ENCODE results near the gene MLLT6. TPM values are rescaled to one million over a fixed set of nuclear protein-coding genes. Genes with fewer than 3 reads are reported as not detected.

The MLLT6 gene
- total RNA-seq, 1 donor from 2014 or later: 213 TPM

GRCh38 chr17:38773258-38773657 is 68.2 kb downstream of the MLLT6 start:
- H3K36me3 Mint-ChIP-seq (ENCODE audit: low read depth): peaks cover 57% of the 10 kb centered on the region

GRCh38 chr17:38777641-38778250 is 72.7 kb downstream of the MLLT6 start:
- intact Hi-C loops (cut with micrococcal nuclease): no loop called here
- Mint-ChIP-seq H3K27me3 (ENCODE audit: low read depth) (no peaks in the 10 kb centered on the region), H3K4me1 (ENCODE audit: low read depth) (no peaks in the 10 kb centered on the region), H3K9me3 (no peaks in the 10 kb centered on the region), H3K27ac (no peak overlapping the region), H3K4me3 (ENCODE audit: low read depth) (no peak overlapping the region), H3K36me3 (ENCODE audit: low read depth) (peaks cover 60% of the 10 kb centered on the region)
- DNase-seq (ENCODE audit: low spot score): no peak

More at GRCh38 chr17:38773258-38773657, 68.2 kb downstream of the MLLT6 start:
- H3K27ac Mint-ChIP-seq: no peak overlapping the region
- no peaks in the 10 kb centered on the region for H3K9me3 Mint-ChIP-seq
- H3K27me3 Mint-ChIP-seq (ENCODE audit: low read depth): no peaks in the 10 kb centered on the region
- H3K4me1 Mint-ChIP-seq (ENCODE audit: low read depth): no peaks in the 10 kb centered on the region
- DNase-seq (ENCODE audit: low spot score): no peak
- no peak overlapping the region for H3K4me3 Mint-ChIP-seq (ENCODE audit: low read depth)
- intact Hi-C loops (cut with micrococcal nuclease): no loop called here

Other genes starting within 250 kb of the MLLT6 start
- gene SRCIN1, start 99.3 kb upstream of the MLLT6 start, total RNA-seq: 0.14 and 0.16 TPM in 2 replicates
- 34.9 TPM in 2 replicates for gene EPOP, start 30.3 kb upstream of the MLLT6 start, total RNA-seq
- 32.2 and 37.0 TPM in 2 replicates for gene CISD3, start 25.1 kb downstream of the MLLT6 start, total RNA-seq
- 5.8 and 7.4 TPM in 2 replicates for gene PCGF2, start 43.1 kb downstream of the MLLT6 start, total RNA-seq
- gene PSMB3, start 47.5 kb downstream of the MLLT6 start, total RNA-seq: 337 and 342 TPM in 2 replicates
- 35.3 and 45.3 TPM in 2 replicates for gene PIP4K2B, start 94.3 kb downstream of the MLLT6 start, total RNA-seq
- 23.0 and 26.4 TPM in 2 replicates for gene CWC25, start 120.0 kb downstream of the MLLT6 start, total RNA-seq
- gene RPL23, start 148.4 kb downstream of the MLLT6 start, total RNA-seq: 1,775 and 1,796 TPM in 2 replicates
- gene LASP1, start 164.8 kb downstream of the MLLT6 start, total RNA-seq: 151 and 156 TPM in 2 replicates